HUES64 (cell line): ENCODE results near the gene TADA3.

Experiments used
- H3K27ac ChIP-seq: 2 replicates; pipeline ENCODE4 v1.7.0; 2013; ENCODE audit warnings: low read depth, low read length, inconsistent platforms
- H3K27me3 ChIP-seq: 2 replicates; pipeline ENCODE4 v1.6.1; 2013; ENCODE audit warnings: mild to moderate bottlenecking, low read length; ENCODE audit not compliant: insufficient read depth
- H3K36me3 ChIP-seq: 2 replicates; pipeline ENCODE4 v1.6.1; 2013; ENCODE audit warnings: mild to moderate bottlenecking, low read length; ENCODE audit not compliant: insufficient read depth
- H3K4me1 ChIP-seq: 2 replicates; pipeline ENCODE4 v1.6.1; 2013; ENCODE audit warnings: mild to moderate bottlenecking, low read length, moderate library complexity; ENCODE audit not compliant: insufficient read depth
- H3K4me3 ChIP-seq: 2 replicates; pipeline ENCODE4 v1.5.1; 2013; ENCODE audit warnings: mild to moderate bottlenecking, low read length, moderate library complexity
- H3K9ac ChIP-seq: 2 replicates; pipeline ENCODE4 v1.6.1; 2013; ENCODE audit warnings: mild to moderate bottlenecking, low read depth, low read length
- H3K9me3 ChIP-seq: 2 replicates; pipeline ENCODE4 v1.6.1; 2013; ENCODE audit warnings: low read depth, low read length; ENCODE audit not compliant: insufficient read depth
- WGBS: fragments of 150-250, 120-280 bp; methylation state at CpG from one replicate; pipeline ENCODE4 v1.1.7; 2013; ENCODE audit warnings: missing lambda C conversion rate; 5-methylcytosine and 5-hydroxymethylcytosine counted together

The TADA3 gene

GRCh38 chr3:9750556-9751411, 41.5 kb downstream of the TADA3 start:
- Histone ChIP-seq H3K27me3 (no peaks in the 10 kb centered on the region), H3K4me3 (peak overlapping the region; percentile 62), H3K4me1 (no peaks in the 10 kb centered on the region), H3K27ac (peak overlapping the region; percentile 70; the same call in 1 of the 2 replicates), H3K36me3 (peaks cover 72% of the 10 kb centered on the region), H3K9me3 (no peaks in the 10 kb centered on the region), H3K9ac (peak overlapping the region; percentile 58)
- WGBS: 65% methylated on average over 17 of the region's 17 CpGs

GRCh38 chr3:9749645-9750555, 42.4 kb downstream of the TADA3 start, which contains the start of gene OGG1:
TSS of gene OGG1 (plus strand) at chr3:9749952. CDS start at chr3:9750287, 335 bp downstream.
- Histone ChIP-seq H3K4me1 (no peaks in the 10 kb centered on the region), H3K9me3 (no peaks in the 10 kb centered on the region), H3K36me3 (peaks cover 74% of the 10 kb centered on the region), H3K9ac (peak within 1 kb of the TSS; percentile 82), H3K4me3 (peak within 1 kb of the TSS; percentile 62), H3K27ac (peak within 1 kb of the TSS; percentile 84), H3K27me3 (no peaks in the 10 kb centered on the region)
- WGBS: under 1% methylated on average over 60 of the region's 60 CpGs

GRCh38 chr3:9749296-9749644, 43.0 kb downstream of the TADA3 start:
- 9% methylated on average over 19 of the region's 19 CpGs for WGBS
- no peaks in the 10 kb centered on the region for H3K9me3 ChIP-seq
- no peaks in the 10 kb centered on the region for H3K4me1 ChIP-seq
- peak overlapping the region; percentile 62 for H3K4me3 ChIP-seq
- peaks cover 74% of the 10 kb centered on the region for H3K36me3 ChIP-seq
- no peaks in the 10 kb centered on the region for H3K27me3 ChIP-seq
- H3K9ac ChIP-seq: peak overlapping the region; percentile 82
- peak overlapping the region; percentile 84 for H3K27ac ChIP-seq

- H3K9ac ChIP-seq: no peak overlapping the region
- no peaks in the 10 kb centered on the region for H3K9me3 ChIP-seq
- peaks cover 79% of the 10 kb centered on the region for H3K36me3 ChIP-seq
- no peak overlapping the region for H3K27ac ChIP-seq
- H3K27me3 ChIP-seq: no peaks in the 10 kb centered on the region
- no peaks in the 10 kb centered on the region for H3K4me1 ChIP-seq
- 96% methylated on average over 2 of the region's 2 CpGs for WGBS
- H3K4me3 ChIP-seq: no peak overlapping the region
Measured at GRCh38 chr3:9748031-9748430, 44.2 kb downstream of the TADA3 start.

- no peaks in the 10 kb centered on the region for H3K4me1 ChIP-seq
- no peak overlapping the region for H3K4me3 ChIP-seq
- no peak overlapping the region for H3K27ac ChIP-seq
- no peaks in the 10 kb centered on the region for H3K27me3 ChIP-seq
- no peaks in the 10 kb centered on the region for H3K9me3 ChIP-seq
- peaks cover 79% of the 10 kb centered on the region for H3K36me3 ChIP-seq
- no peak overlapping the region for H3K9ac ChIP-seq
- WGBS: 95% methylated on average over 7 of the region's 8 CpGs
Measured at GRCh38 chr3:9747267-9747666, 45.0 kb downstream of the TADA3 start.

- H3K27ac ChIP-seq: no peak overlapping the region
- peaks cover 79% of the 10 kb centered on the region for H3K36me3 ChIP-seq
Measured at GRCh38 chr3:9746330-9746729, 45.9 kb downstream of the TADA3 start.

GRCh38 chr3:9745521-9745920, 46.8 kb downstream of the TADA3 start:
- Histone ChIP-seq H3K9ac (no peak overlapping the region), H3K36me3 (peaks cover 82% of the 10 kb centered on the region), H3K9me3 (no peaks in the 10 kb centered on the region), H3K27ac (no peak overlapping the region), H3K4me1 (no peaks in the 10 kb centered on the region), H3K27me3 (no peaks in the 10 kb centered on the region), H3K4me3 (no peak overlapping the region)
- 95% methylated on average over 12 of the region's 12 CpGs for WGBS

More at GRCh38 chr3:9746330-9746729, 45.9 kb downstream of the TADA3 start:
- WGBS: 94% methylated on average over 5 of the region's 5 CpGs
- Histone ChIP-seq H3K27me3 (no peaks in the 10 kb centered on the region), H3K4me3 (no peak overlapping the region), H3K4me1 (no peaks in the 10 kb centered on the region), H3K9me3 (no peaks in the 10 kb centered on the region), H3K9ac (no peak overlapping the region)

GRCh38 chr3:9744162-9744561, 48.1 kb downstream of the TADA3 start:
- Histone ChIP-seq H3K4me1 (no peaks in the 10 kb centered on the region), H3K4me3 (no peak overlapping the region), H3K9ac (no peak overlapping the region), H3K27me3 (no peaks in the 10 kb centered on the region), H3K9me3 (no peaks in the 10 kb centered on the region), H3K36me3 (peaks cover 95% of the 10 kb centered on the region), H3K27ac (no peak overlapping the region)
- 96% methylated on average over 13 of the region's 13 CpGs for WGBS

- H3K9me3 ChIP-seq: no peaks in the 10 kb centered on the region
- H3K27me3 ChIP-seq: no peaks in the 10 kb centered on the region
- no peak overlapping the region for H3K9ac ChIP-seq
- peaks cover 100% of the 10 kb centered on the region for H3K36me3 ChIP-seq
- no peak overlapping the region for H3K27ac ChIP-seq
- no peak overlapping the region for H3K4me3 ChIP-seq
- no peaks in the 10 kb centered on the region for H3K4me1 ChIP-seq
- 97% methylated on average over 18 of the region's 18 CpGs for WGBS
Measured at GRCh38 chr3:9743548-9743947, 48.7 kb downstream of the TADA3 start.

GRCh38 chr3:9742560-9742959, 49.7 kb downstream of the TADA3 start:
- Histone ChIP-seq H3K27ac (no peak overlapping the region), H3K4me1 (no peaks in the 10 kb centered on the region), H3K27me3 (no peaks in the 10 kb centered on the region), H3K4me3 (no peak overlapping the region), H3K9me3 (no peaks in the 10 kb centered on the region), H3K36me3 (peaks cover 100% of the 10 kb centered on the region), H3K9ac (no peak overlapping the region)
- WGBS: no CpG with 5 or more reads among the region's 1 CpG

GRCh38 chr3:9739181-9739580, 53.1 kb downstream of the TADA3 start:
- Histone ChIP-seq H3K27ac (no peak overlapping the region), H3K27me3 (no peaks in the 10 kb centered on the region), H3K4me3 (no peak overlapping the region), H3K4me1 (no peaks in the 10 kb centered on the region), H3K9ac (no peak overlapping the region), H3K36me3 (peaks cover 98% of the 10 kb centered on the region), H3K9me3 (no peaks in the 10 kb centered on the region)
- 95% methylated on average over 15 of the region's 15 CpGs for WGBS
